IgD-negative memory B cell (primary cell): ENCODE results near the gene MELK. TPM values are rescaled to one million over a fixed set of nuclear protein-coding genes. Genes with fewer than 3 reads are reported as not detected.
A peak's percentile ranks its signal among the peaks of the same experiment; 100 is the strongest.
"Not testable (repeated sequence)": the region's sequence is repeated elsewhere in the genome, so short reads cannot be mapped to it uniquely, and the experiment has no call there.

ENCODE experiments used
- H3K27ac Mint-ChIP-seq, 3 donors: one replicate each; pipeline ENCODE4 v1.8.0; 2020 to 2022; ENCODE audit warnings: mild to moderate bottlenecking in 3 of 3, mixed read lengths in 3 of 3, moderate library complexity in 1 of 3
- H3K27me3 Mint-ChIP-seq: one replicate; pipeline ENCODE4 v1.8.0; 2021; ENCODE audit warnings: mixed read lengths
- H3K36me3 Mint-ChIP-seq: one replicate; pipeline ENCODE4 v1.8.0; 2020; ENCODE audit warnings: mild to moderate bottlenecking, mixed read lengths
- H3K4me1 Mint-ChIP-seq, 3 donors: one replicate each; pipeline ENCODE4 v1.8.0; 2020 to 2022; ENCODE audit warnings: mixed read lengths in 3 of 3, mild to moderate bottlenecking in 1 of 3
- H3K4me3 Mint-ChIP-seq, 4 donors: one replicate each; pipeline ENCODE4 v1.8.0; 2020 to 2022; ENCODE audit warnings: mild to moderate bottlenecking in 4 of 4, mixed read lengths in 4 of 4, moderate library complexity in 3 of 4
- H3K9me3 Mint-ChIP-seq, 3 donors: one replicate each; pipeline ENCODE4 v1.8.0; 2020 to 2021; ENCODE audit warnings: mixed read lengths in 3 of 3, mild to moderate bottlenecking in 1 of 3
- polyA plus RNA-seq: library from polyadenylated mRNA; unstranded; fragments of 300-500 nt; fragmentation: Illumina TruSeq; gene quantifications from one replicate; pipeline ENCODE4 v1.2.3, GENCODE V29; 2021

MELK gene
- not detected for polyA plus RNA-seq

- Mint-ChIP-seq H3K9me3 (no peaks in the 10 kb centered on the region), H3K4me1 (peaks cover 9 to 21% (median 17%) of the 10 kb centered on the region in 3 donors), H3K36me3 (no peaks in the 10 kb centered on the region), H3K27me3 (no peaks in the 10 kb centered on the region), H3K4me3 (peak within 1 kb of the TSS; percentile 87 to 97 (median 93)), H3K27ac (peak within 1 kb of the TSS; percentile 10 to 91 (median 21))
Measured at GRCh38 chr9:36572515-36573418, at the start of gene MELK. Gene MELK (plus strand): TSS chr9:36572895. CDS start chr9:36581682, 8,787 bp downstream.

DNA sequence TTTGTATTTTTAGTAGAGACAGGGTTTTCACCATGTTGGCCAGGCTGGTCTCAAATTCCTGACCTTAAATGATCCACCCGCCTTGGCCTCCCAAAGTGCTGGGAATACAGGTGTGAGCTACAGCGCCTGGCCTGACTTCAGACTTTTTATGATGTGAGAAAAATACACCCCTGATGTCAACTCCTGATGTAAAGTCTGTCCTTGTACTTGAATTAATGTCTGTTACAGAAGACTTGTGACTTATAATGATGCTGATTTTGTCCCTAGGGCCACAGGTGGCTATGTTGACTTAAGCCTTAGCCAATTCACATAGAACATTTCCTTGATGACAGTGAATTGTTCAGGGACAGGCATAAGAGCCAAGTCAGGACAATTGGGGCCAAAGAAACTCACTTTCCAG is 42.5 kb upstream of the MELK start:
- H3K4me1 Mint-ChIP-seq, result no peaks in the 10 kb centered on the region
- no peak overlapping the region for H3K27ac Mint-ChIP-seq
- H3K9me3 Mint-ChIP-seq, result peaks cover 0 to 2% (median 0%) of the 10 kb centered on the region in 3 donors
- H3K27me3 Mint-ChIP-seq, result peaks cover 3% of the 10 kb centered on the region
- no peaks in the 10 kb centered on the region for H3K36me3 Mint-ChIP-seq
- H3K4me3 Mint-ChIP-seq, result no peak overlapping the region

GRCh38 chr9:36532353-36532752 is 40.3 kb upstream of the MELK start:
- no peaks in the 10 kb centered on the region for H3K4me1 Mint-ChIP-seq
- H3K27ac Mint-ChIP-seq, result no peak overlapping the region
- no peaks in the 10 kb centered on the region for H3K27me3 Mint-ChIP-seq
- no peaks in the 10 kb centered on the region for H3K36me3 Mint-ChIP-seq
- H3K4me3 Mint-ChIP-seq, result no peak overlapping the region
- peaks cover 0 to 2% (median 0%) of the 10 kb centered on the region in 3 donors for H3K9me3 Mint-ChIP-seq

DNA sequence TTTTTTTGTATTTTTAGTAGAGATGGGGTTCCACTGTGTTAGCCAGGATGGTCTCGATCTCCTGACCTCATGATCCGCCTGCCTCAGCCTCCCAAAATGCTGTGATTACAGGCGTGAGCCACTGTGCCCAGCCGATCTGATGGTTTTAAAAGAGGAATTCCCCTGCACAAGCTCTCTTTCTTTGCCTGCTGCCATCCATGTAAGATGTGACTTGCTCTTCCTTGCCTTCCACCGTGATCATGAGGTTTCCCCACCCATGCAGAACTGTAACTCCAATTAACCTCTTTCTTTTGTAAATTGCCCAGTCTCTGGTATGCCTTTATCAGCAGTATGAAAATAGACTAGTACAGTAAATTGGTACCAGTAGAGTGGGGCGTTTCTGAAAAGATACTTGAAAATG is 39.0 kb upstream of the MELK start:
- not testable (repeated sequence) for H3K36me3 Mint-ChIP-seq, H3K27ac Mint-ChIP-seq, H3K4me3 Mint-ChIP-seq, H3K27me3 Mint-ChIP-seq, H3K9me3 Mint-ChIP-seq, H3K4me1 Mint-ChIP-seq

DNA sequence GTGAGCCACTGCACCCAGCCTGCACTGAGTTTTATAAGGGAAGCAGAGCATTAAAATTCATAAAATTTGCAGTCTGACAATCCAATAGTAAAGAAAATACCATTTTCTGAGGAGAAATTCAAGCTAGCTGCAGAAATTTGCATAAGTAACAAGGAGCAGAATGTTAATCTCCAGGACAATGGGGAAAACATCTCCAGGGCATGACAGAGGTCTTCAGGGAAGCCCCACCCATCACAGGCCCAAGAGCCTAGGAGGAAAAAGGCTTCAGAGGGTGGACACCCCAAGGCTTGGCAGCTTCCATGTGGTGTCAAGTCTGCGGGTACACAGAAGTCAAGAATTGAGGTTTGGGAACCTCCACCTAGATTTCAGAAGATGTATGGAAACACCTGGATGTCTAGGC is 37.6 kb upstream of the MELK start:
- Mint-ChIP-seq H3K27me3 (no peaks in the 10 kb centered on the region), H3K4me1 (no peaks in the 10 kb centered on the region), H3K4me3 (no peak overlapping the region), H3K36me3 (no peaks in the 10 kb centered on the region), H3K9me3 (peaks cover 0 to 2% (median 0%) of the 10 kb centered on the region in 3 donors), H3K27ac (no peak overlapping the region)

- peaks cover 0 to 2% (median 0%) of the 10 kb centered on the region in 3 donors for H3K9me3 Mint-ChIP-seq
- no peak overlapping the region for H3K27ac Mint-ChIP-seq
- no peaks in the 10 kb centered on the region for H3K36me3 Mint-ChIP-seq
- H3K4me1 Mint-ChIP-seq, result no peaks in the 10 kb centered on the region
- no peak overlapping the region for H3K4me3 Mint-ChIP-seq
- H3K27me3 Mint-ChIP-seq, result no peaks in the 10 kb centered on the region
Measured at GRCh38 chr9:36537861-36538260, 34.8 kb upstream of the MELK start.

- Mint-ChIP-seq H3K27me3 (no peaks in the 10 kb centered on the region), H3K27ac (no peak overlapping the region), H3K9me3 (no peaks in the 10 kb centered on the region), H3K4me1 (no peaks in the 10 kb centered on the region), H3K36me3 (no peaks in the 10 kb centered on the region), H3K4me3 (no peak overlapping the region)
Measured at GRCh38 chr9:36542355-36542754, 30.3 kb upstream of the MELK start.

GRCh38 chr9:36543916-36544315 is 28.8 kb upstream of the MELK start:
- Mint-ChIP-seq H3K9me3 (no peaks in the 10 kb centered on the region), H3K27me3 (peaks cover 4% of the 10 kb centered on the region), H3K4me1 (no peaks in the 10 kb centered on the region), H3K36me3 (no peaks in the 10 kb centered on the region), H3K4me3 (no peak overlapping the region), H3K27ac (no peak overlapping the region)

GRCh38 chr9:36547598-36547997 is 25.1 kb upstream of the MELK start:
- Mint-ChIP-seq H3K9me3 (no peaks in the 10 kb centered on the region), H3K4me3 (no peak overlapping the region), H3K36me3 (no peaks in the 10 kb centered on the region), H3K27ac (no peak overlapping the region), H3K4me1 (peaks cover 0 to 5% (median 0%) of the 10 kb centered on the region in 3 donors), H3K27me3 (peaks cover 4% of the 10 kb centered on the region)

DNA sequence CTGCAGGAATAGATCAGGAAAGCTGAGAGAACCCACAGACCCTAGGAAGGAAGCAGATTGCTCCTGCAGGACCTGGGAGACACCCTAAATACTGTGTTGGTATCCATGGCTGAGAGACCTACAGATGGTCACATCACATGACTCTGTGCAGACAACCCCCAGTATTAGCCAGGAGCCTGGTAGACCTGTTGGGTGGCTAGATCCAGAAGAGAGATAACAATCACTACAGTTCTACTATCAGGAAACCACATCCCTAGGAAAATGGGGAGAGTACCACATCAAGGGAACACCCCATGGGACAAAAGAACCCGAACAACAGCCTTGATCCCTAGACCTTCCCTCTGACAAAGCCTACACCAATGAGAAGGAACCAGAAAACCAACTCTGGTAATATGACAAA is 24.2 kb upstream of the MELK start:
- H3K27me3 Mint-ChIP-seq, result peaks cover 4% of the 10 kb centered on the region
- peaks cover 0 to 5% (median 0%) of the 10 kb centered on the region in 3 donors for H3K4me1 Mint-ChIP-seq
- no peak overlapping the region for H3K27ac Mint-ChIP-seq
- H3K36me3 Mint-ChIP-seq, result no peaks in the 10 kb centered on the region
- no peak overlapping the region for H3K4me3 Mint-ChIP-seq
- no peaks in the 10 kb centered on the region for H3K9me3 Mint-ChIP-seq

GRCh38 chr9:36550135-36550534 is 22.6 kb upstream of the MELK start:
- Mint-ChIP-seq H3K4me3 (no peak overlapping the region), H3K36me3 (no peaks in the 10 kb centered on the region), H3K9me3 (no peaks in the 10 kb centered on the region), H3K27me3 (peaks cover 4% of the 10 kb centered on the region), H3K27ac (no peak overlapping the region), H3K4me1 (peaks cover 0 to 5% (median 0%) of the 10 kb centered on the region in 3 donors)

DNA sequence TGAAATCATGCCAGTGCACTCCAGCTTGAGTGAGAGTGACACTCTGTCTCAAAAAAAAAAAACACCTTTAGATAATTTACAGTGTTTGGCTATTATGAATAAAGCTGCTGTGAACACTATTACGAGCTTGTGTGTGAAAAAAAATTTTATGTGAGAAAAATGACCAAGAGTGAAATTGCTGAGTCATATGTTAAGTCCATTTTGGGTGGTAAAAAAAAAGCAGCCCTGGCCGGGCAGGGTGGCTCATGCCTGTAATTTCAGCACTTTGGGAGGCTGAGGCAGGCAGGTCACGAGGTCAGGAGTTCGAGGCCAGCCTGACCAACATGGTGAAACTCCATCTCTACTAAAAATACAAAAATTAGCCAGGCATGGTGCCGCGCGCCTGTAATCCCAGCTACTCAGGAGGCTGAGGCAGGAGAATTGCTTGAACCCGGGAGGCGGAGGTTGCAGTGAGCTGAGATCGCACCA is 22.0 kb upstream of the MELK start:
- H3K4me3 Mint-ChIP-seq, result not testable (repeated sequence)

DNA sequence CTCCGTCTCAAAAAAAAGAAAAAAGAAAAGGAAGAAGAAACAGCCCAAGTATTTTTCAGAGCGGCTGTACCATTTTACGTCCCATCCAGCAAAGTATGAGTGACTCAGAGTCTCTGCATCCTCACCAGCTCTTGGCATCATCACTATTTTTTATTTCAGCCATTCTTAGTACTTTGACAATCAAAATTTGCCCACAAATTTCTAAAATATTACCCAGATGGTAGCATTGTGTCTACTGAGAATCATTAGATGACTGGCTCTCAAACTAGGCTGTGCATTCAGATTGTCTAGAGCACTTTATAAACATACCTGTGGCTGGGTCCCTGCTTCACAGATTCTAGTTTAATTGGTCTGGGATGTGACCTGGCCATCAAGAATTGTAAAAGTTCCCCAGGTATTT is 21.6 kb upstream of the MELK start:
- no peak overlapping the region for H3K4me3 Mint-ChIP-seq
- no peaks in the 10 kb centered on the region for H3K9me3 Mint-ChIP-seq
- peaks cover 4% of the 10 kb centered on the region for H3K27me3 Mint-ChIP-seq
- H3K4me1 Mint-ChIP-seq, result peaks cover 0 to 5% (median 2%) of the 10 kb centered on the region in 3 donors
- H3K36me3 Mint-ChIP-seq, result no peaks in the 10 kb centered on the region
- peak overlapping the region in 1 of 3 donors; percentile 35 for H3K27ac Mint-ChIP-seq

More for the DNA sequence above, 22.0 kb upstream of the MELK start:
- not testable (repeated sequence) for H3K36me3 Mint-ChIP-seq, H3K27ac Mint-ChIP-seq, H3K9me3 Mint-ChIP-seq, H3K27me3 Mint-ChIP-seq, H3K4me1 Mint-ChIP-seq

DNA sequence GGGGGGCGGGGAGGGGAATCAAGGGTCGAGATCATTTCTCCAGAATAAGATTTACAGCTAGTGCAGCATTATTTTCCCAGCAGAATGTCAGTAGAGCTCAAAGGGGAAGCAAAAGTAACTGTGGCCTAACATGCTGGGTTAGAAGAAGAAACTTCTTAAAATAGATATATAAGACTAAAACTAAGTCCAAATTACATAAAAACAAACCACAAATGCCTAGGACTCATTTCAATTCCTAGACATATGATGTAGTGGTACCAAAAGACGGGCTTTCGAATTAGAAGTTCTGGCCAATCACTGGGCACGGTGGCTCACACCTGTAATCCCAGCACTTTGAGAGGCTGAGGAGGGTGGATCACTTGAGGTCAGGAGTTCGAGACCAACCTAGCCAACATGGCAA is 20.8 kb upstream of the MELK start:
- Mint-ChIP-seq H3K36me3 (no peaks in the 10 kb centered on the region), H3K4me3 (no peak overlapping the region), H3K9me3 (no peaks in the 10 kb centered on the region), H3K27me3 (peaks cover 4% of the 10 kb centered on the region), H3K4me1 (peaks cover 0 to 5% (median 2%) of the 10 kb centered on the region in 3 donors), H3K27ac (peak overlapping the region in 1 of 3 donors; percentile 35)

DNA sequence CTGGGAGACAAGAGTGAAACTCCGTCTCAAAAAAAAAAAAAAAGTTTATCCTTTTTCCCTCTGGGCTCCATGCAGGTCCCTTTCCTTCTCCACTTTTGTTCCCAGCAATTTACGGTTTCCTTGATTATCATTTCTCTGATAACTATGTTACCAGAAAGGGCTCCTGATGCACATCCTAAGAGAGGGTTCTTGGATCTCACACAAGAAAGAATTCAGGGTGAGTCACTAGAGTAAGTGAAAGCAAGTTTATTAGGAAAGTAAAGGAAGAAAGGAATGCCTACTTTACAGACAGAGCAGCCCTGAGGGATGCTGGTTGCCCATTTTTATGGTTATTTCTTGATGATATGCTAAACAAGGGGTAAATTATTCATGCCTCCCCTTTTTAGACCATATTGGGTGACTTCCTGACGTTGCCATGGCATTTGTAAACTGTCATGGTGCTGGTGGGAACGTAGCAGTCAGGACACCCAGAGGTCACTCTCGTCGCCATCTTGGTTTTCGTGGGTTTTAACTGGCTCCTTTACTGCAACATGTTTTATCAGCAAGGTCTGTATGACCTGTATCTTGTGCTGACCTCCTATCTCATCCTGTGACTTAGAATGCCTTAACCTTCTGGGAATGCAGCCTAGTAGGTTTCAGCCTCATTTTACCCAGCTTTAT is 13.5 kb upstream of the MELK start:
- Mint-ChIP-seq H3K4me3 (no peak overlapping the region), H3K4me1 (peaks cover 0 to 2% (median 0%) of the 10 kb centered on the region in 3 donors), H3K27ac (peak overlapping the region in 1 of 3 donors; percentile 50), H3K27me3 (no peaks in the 10 kb centered on the region), H3K9me3 (no peaks in the 10 kb centered on the region), H3K36me3 (no peaks in the 10 kb centered on the region)
